HG03571 (cell line): ENCODE measurements around the gene UCHL1.

Source experiments
- ATAC-seq: cut with Tn5 transposase; IDR thresholded peaks from one replicate; pipeline ENCODE4 v1.9.1; 2021; ENCODE audit not compliant: unreplicated experiment

UCHL1 gene

GRCh38 chr4:41256740-41257256 lies at the start of gene UCHL1:
Gene UCHL1, plus strand, starts transcription at chr4:41256928. Its CDS starts 49 bp downstream, at chr4:41256977.
- ATAC-seq, result no peak

- ATAC-seq, result no peak
Observed at GRCh38 chr4:41207291-41207831, 49.4 kb upstream of the UCHL1 start.

- no peak for ATAC-seq
Observed at GRCh38 chr4:41209187-41209586, 47.5 kb upstream of the UCHL1 start.

GRCh38 chr4:41209901-41210300 lies 46.8 kb upstream of the UCHL1 start:
- ATAC-seq, result no peak

- no peak for ATAC-seq
Observed at GRCh38 chr4:41211951-41212615, 44.6 kb upstream of the UCHL1 start.

- ATAC-seq, result no peak
Observed at GRCh38 chr4:41212616-41213203, 44.0 kb upstream of the UCHL1 start.

GRCh38 chr4:41213625-41214135 lies 43.0 kb upstream of the UCHL1 start:
- ATAC-seq, result peak; percentile 15

GRCh38 chr4:41214136-41214824 lies 42.4 kb upstream of the UCHL1 start, which contains the start of gene APBB2:
Gene APBB2, minus strand, starts transcription at chr4:41214542. Its CDS starts 181,288 bp downstream, at chr4:41033254.
- peak; percentile 47 for ATAC-seq

GRCh38 chr4:41214825-41215146 lies 41.9 kb upstream of the UCHL1 start:
- no peak for ATAC-seq

GRCh38 chr4:41215155-41215554 lies 41.6 kb upstream of the UCHL1 start:
- no peak for ATAC-seq

- ATAC-seq, result no peak
Observed at GRCh38 chr4:41215969-41216293, 40.8 kb upstream of the UCHL1 start.

GRCh38 chr4:41216294-41217019 lies 40.3 kb upstream of the UCHL1 start:
- peak; percentile 45 for ATAC-seq

- no peak for ATAC-seq
Observed at GRCh38 chr4:41217020-41217333, 39.8 kb upstream of the UCHL1 start.

GRCh38 chr4:41217374-41217773 lies 39.4 kb upstream of the UCHL1 start:
- ATAC-seq, result no peak

- no peak for ATAC-seq
Observed at GRCh38 chr4:41218703-41219102, 38.0 kb upstream of the UCHL1 start.

GRCh38 chr4:41219421-41219950 lies 37.2 kb upstream of the UCHL1 start:
- ATAC-seq, result no peak

GRCh38 chr4:41221850-41222645 lies 34.7 kb upstream of the UCHL1 start:
- no peak for ATAC-seq

GRCh38 chr4:41227902-41228301 lies 28.8 kb upstream of the UCHL1 start:
- no peak for ATAC-seq

GRCh38 chr4:41232406-41232805 lies 24.3 kb upstream of the UCHL1 start:
- ATAC-seq, result no peak

- no peak for ATAC-seq
Observed at GRCh38 chr4:41232856-41233255, 23.9 kb upstream of the UCHL1 start.
